ENCODE measurements around the gene PHACTR3. TPM values are rescaled to one million over a fixed set of nuclear protein-coding genes. Genes with fewer than 3 reads are reported as not detected.

The PHACTR3 gene
- total RNA-seq, 1 experiment from 2014 or later = not detected

DNA sequence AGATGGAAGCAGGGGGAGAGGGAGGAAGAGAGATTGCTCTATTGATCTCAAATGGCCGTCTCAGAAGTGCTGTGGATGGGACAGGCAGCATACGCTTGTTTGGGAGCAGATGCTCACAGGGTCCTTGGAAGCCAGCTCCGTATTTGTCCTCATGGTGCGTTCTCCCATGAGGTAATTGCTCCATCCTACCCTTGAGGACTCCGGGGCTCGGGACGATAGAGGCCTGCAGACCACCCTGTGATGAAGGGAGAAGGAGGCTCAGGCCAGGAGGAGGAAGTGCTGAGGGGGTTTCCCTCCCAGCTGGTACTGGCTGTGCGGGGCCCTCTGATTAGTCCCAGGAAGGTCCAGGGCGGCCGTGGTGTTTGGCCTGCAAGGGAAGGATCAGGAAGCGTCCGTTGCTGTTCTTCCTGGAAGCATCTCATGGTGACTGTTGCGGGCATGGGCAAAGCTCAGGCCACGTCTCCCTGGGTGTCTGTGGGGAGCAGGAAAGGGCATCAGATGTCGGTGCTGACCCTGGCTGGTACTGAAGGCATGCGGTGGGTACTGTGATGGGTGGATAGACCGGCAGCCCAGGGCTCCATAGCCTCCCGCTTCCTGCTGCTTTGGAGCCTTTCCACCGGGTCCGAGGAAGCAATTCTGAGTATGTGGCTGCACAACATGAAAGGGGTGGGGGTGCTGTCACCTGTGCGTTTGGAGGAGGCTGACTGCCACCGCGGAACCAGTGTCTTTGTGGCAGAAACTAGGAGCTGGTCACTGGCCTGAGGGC lies 170.8 kb downstream of the PHACTR3 start:
- DNase-seq (ENCODE audit: low read depth, low spot score) = no peak
- no peak overlapping the region for H3K27ac ChIP-seq (ENCODE audit: low read depth, low read length)
- ChIA-PET POLR2A (no interaction called here), RAD21 (ENCODE audit: low non-redundant PET in 1 of 2, low total read pairs in 2 of 2, uncharacterized antibody in 2 of 2, unreplicated experiment in 2 of 2) (no interaction called here), CTCF (no interaction called here)
- no peaks in the 10 kb centered on the region for H3K9me3 ChIP-seq (ENCODE audit: control insufficient read depth in 1 of 2, insufficient read depth in 1 of 2, low read depth in 1 of 2, low read length in 2 of 2)
- H3K4me1 ChIP-seq (ENCODE audit: control insufficient read depth in 1 of 2, insufficient read depth in 2 of 2, low read length in 2 of 2) = peaks cover 0 to 20% of the 10 kb centered on the region in 2 experiments; a peak in 2 of 4 replicates
- intact Hi-C loops (cut with micrococcal nuclease) = no loop called here
- H4K20me1 ChIP-seq (ENCODE audit: insufficient read depth) = no peaks in the 10 kb centered on the region
- no peaks in the 10 kb centered on the region for H3K36me3 ChIP-seq (ENCODE audit: control insufficient read depth in 1 of 2, insufficient read depth in 2 of 2, low read length in 2 of 2)
- BruUV-seq (replicated peaks) = no TSS peak
- H3K4me2 ChIP-seq (ENCODE audit: low read length) = no peak overlapping the region
- H3K9ac ChIP-seq (ENCODE audit: low read length) = no peak overlapping the region
- H3K79me2 ChIP-seq (ENCODE audit: insufficient read depth, low read length) = no peaks in the 10 kb centered on the region
- no peak overlapping the region for H3K4me3 ChIP-seq (replicated peaks in 1 of 2; ENCODE audit: low read depth in 1 of 2, low read length in 2 of 2)
- H2AFZ ChIP-seq (ENCODE audit: low read depth, low read length, poor library complexity, severe bottlenecking) = no peak overlapping the region
- no peaks in the 10 kb centered on the region for H3K9me2 ChIP-seq (ENCODE audit: insufficient read depth)
- H3K27me3 ChIP-seq (ENCODE audit: insufficient read depth, low read length) = no peaks in the 10 kb centered on the region
- TF ChIP-seq, protein P1, sequence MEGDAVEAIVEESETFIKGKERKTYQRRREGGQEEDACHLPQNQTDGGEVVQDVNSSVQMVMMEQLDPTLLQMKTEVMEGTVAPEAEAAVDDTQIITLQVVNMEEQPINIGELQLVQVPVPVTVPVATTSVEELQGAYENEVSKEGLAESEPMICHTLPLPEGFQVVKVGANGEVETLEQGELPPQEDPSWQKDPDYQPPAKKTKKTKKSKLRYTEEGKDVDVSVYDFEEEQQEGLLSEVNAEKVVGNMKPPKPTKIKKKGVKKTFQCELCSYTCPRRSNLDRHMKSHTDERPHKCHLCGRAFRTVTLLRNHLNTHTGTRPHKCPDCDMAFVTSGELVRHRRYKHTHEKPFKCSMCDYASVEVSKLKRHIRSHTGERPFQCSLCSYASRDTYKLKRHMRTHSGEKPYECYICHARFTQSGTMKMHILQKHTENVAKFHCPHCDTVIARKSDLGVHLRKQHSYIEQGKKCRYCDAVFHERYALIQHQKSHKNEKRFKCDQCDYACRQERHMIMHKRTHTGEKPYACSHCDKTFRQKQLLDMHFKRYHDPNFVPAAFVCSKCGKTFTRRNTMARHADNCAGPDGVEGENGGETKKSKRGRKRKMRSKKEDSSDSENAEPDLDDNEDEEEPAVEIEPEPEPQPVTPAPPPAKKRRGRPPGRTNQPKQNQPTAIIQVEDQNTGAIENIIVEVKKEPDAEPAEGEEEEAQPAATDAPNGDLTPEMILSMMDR (IDR thresholded peaks at IDR 0.05 in 2 of 3, conservative IDR thresholded peaks at IDR 0.05 in 1 of 3; ENCODE audit: borderline replicate concordance in 1 of 3, insufficient read depth in 1 of 3, low read depth in 2 of 3, low read length in 2 of 3) = no peak
- TF ChIP-seq, protein P2, sequence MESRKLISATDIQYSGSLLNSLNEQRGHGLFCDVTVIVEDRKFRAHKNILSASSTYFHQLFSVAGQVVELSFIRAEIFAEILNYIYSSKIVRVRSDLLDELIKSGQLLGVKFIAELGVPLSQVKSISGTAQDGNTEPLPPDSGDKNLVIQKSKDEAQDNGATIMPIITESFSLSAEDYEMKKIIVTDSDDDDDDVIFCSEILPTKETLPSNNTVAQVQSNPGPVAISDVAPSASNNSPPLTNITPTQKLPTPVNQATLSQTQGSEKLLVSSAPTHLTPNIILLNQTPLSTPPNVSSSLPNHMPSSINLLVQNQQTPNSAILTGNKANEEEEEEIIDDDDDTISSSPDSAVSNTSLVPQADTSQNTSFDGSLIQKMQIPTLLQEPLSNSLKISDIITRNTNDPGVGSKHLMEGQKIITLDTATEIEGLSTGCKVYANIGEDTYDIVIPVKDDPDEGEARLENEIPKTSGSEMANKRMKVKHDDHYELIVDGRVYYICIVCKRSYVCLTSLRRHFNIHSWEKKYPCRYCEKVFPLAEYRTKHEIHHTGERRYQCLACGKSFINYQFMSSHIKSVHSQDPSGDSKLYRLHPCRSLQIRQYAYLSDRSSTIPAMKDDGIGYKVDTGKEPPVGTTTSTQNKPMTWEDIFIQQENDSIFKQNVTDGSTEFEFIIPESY (IDR thresholded peaks at IDR 0.05; ENCODE audit: extremely low read depth, insufficient replicate concordance, low read length) = no peak
- TF ChIP-seq POLR2A (IDR thresholded peaks at IDR 0.05; ENCODE audit: borderline replicate concordance, extremely low read depth, insufficient read depth, insufficient read length) (no peak), RAD21 (IDR thresholded peaks at IDR 0.05; ENCODE audit: low read depth) (no peak), ZNF274 (IDR thresholded peaks at IDR 0.05; ENCODE audit: low read depth, low read length) (no peak), SP1 (IDR thresholded peaks at IDR 0.05; ENCODE audit: low read depth) (no peak), EZH2 (IDR thresholded peaks at IDR 0.05) (no peak), SIN3A (IDR thresholded peaks at IDR 0.05; ENCODE audit: low read depth) (no peak), EGR1 (IDR thresholded peaks at IDR 0.05; ENCODE audit: low read depth) (no peak), JUND (IDR thresholded peaks at IDR 0.05) (no peak)
- TF ChIP-seq, protein P3, sequence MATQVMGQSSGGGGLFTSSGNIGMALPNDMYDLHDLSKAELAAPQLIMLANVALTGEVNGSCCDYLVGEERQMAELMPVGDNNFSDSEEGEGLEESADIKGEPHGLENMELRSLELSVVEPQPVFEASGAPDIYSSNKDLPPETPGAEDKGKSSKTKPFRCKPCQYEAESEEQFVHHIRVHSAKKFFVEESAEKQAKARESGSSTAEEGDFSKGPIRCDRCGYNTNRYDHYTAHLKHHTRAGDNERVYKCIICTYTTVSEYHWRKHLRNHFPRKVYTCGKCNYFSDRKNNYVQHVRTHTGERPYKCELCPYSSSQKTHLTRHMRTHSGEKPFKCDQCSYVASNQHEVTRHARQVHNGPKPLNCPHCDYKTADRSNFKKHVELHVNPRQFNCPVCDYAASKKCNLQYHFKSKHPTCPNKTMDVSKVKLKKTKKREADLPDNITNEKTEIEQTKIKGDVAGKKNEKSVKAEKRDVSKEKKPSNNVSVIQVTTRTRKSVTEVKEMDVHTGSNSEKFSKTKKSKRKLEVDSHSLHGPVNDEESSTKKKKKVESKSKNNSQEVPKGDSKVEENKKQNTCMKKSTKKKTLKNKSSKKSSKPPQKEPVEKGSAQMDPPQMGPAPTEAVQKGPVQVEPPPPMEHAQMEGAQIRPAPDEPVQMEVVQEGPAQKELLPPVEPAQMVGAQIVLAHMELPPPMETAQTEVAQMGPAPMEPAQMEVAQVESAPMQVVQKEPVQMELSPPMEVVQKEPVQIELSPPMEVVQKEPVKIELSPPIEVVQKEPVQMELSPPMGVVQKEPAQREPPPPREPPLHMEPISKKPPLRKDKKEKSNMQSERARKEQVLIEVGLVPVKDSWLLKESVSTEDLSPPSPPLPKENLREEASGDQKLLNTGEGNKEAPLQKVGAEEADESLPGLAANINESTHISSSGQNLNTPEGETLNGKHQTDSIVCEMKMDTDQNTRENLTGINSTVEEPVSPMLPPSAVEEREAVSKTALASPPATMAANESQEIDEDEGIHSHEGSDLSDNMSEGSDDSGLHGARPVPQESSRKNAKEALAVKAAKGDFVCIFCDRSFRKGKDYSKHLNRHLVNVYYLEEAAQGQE (IDR thresholded peaks at IDR 0.05; ENCODE audit: low read depth) = no peak
- ATAC-seq = no peak

All from HCT116 (cell line).